ENCODE results near the gene TTC3. TPM values are rescaled to one million over a fixed set of nuclear protein-coding genes. Genes with fewer than 3 reads are reported as not detected.

The TTC3 gene
- total and polyA plus RNA-seq, 9 of the 15 experiments (the other 6 are each of a cell fraction or from before 2014, with no cell fraction given): 17.5 to 92.0 (median 59.5) TPM

DNA sequence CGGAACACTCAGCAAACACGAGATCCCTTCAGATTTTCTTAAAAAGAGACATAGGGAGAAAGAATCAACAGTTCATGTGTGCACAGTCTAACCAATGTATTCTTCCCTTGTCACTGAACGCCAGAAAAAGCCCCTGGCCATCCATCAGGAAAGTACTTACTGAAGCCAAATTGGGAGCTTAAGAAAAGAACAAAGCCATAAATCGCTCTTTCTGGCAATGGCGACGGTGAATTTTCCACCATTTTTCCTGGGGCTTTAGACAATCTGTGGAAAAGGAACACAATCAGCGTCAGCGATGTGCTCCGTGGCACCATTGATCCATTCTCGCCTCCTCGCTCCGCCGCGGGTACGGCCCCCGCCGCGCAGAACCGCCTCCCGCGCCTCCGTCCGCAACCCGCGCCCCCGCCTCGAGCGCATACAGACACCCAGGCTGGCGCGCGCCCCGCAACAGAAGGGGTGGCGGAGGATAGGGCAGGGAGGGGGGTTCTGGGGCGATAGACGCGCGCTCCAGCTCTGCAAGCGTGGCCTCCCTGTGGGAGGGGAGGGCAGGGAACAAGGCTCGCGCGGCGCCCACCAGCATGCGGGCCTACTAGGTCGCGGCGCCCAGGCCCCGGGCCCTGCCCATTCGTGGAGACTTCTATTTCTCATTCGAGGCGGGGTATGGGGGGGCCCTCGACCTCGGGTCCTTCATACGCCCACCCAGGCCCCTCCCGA is 623 bp upstream of the TTC3 start (continued):
- TF ChIP-seq VEZF1 (CRISPR knock-in tag; IDR thresholded peaks at IDR 0.05) (no peak), ESRRB (CRISPR knock-in tag; IDR thresholded peaks at IDR 0.05; ENCODE audit: borderline replicate concordance) (no peak), MTA2 (IDR thresholded peaks at IDR 0.05; ENCODE audit: low read depth) (no peak), NKRF (IDR thresholded peaks at IDR 0.05; ENCODE audit: borderline replicate concordance) (no peak), NCOA2 (IDR thresholded peaks at IDR 0.05; ENCODE audit: partially characterized antibody in 2 of 2) (no peak), ZNF696 (CRISPR knock-in tag; conservative IDR thresholded peaks at IDR 0.05) (no peak), ARID2 (IDR thresholded peaks at IDR 0.05) (no peak), EGR1 (conservative IDR thresholded peaks at IDR 0.05) (peak; percentile 76), GATAD2B (IDR thresholded peaks at IDR 0.05; ENCODE audit: borderline replicate concordance) (no peak), MCM7 (IDR thresholded peaks at IDR 0.05) (no peak), ZNF764 (CRISPR knock-in tag; IDR thresholded peaks at IDR 0.05; ENCODE audit: low read depth) (no peak), CHCHD3 (CRISPR knock-in tag; IDR thresholded peaks at IDR 0.05) (no peak), ARNT (IDR thresholded peaks at IDR 0.05) (no peak), ELK3 (CRISPR knock-in tag; IDR thresholded peaks at IDR 0.05) (no peak), NR3C1 (CRISPR knock-in tag; IDR thresholded peaks at IDR 0.05) (no peak), HCFC1 (IDR thresholded peaks at IDR 0.05; ENCODE audit: low read depth, low read length) (no peak), ZBTB26 (CRISPR knock-in tag; IDR thresholded peaks at IDR 0.05) (0 out of 2 replicates have a peak, but pooled peaks have one; percentile 83), ZNF512 (tag; IDR thresholded peaks at IDR 0.05) (no peak), PHF21A (IDR thresholded peaks at IDR 0.05; ENCODE audit: borderline replicate concordance, low read depth) (no peak), FIP1L1 (IDR thresholded peaks at IDR 0.05; ENCODE audit: low read depth, low read length, poor library complexity, severe bottlenecking) (no peak)
- TF ChIP-seq, protein P1, sequence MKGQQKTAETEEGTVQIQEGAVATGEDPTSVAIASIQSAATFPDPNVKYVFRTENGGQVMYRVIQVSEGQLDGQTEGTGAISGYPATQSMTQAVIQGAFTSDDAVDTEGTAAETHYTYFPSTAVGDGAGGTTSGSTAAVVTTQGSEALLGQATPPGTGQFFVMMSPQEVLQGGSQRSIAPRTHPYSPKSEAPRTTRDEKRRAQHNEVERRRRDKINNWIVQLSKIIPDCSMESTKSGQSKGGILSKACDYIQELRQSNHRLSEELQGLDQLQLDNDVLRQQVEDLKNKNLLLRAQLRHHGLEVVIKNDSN (CRISPR knock-in tag; IDR thresholded peaks at IDR 0.05): no peak
